ENCODE data around the gene CD1C. TPM values are rescaled to one million over a fixed set of nuclear protein-coding genes. Genes with fewer than 3 reads are reported as not detected.
"Not testable (repeated sequence)": the region's sequence is repeated elsewhere in the genome, so short reads cannot be mapped to it uniquely, and the experiment has no call there.

The CD1C gene
- not detected in 2 replicates for total RNA-seq (2014; rRNA removed; shearing (Covaris generic))

DNA sequence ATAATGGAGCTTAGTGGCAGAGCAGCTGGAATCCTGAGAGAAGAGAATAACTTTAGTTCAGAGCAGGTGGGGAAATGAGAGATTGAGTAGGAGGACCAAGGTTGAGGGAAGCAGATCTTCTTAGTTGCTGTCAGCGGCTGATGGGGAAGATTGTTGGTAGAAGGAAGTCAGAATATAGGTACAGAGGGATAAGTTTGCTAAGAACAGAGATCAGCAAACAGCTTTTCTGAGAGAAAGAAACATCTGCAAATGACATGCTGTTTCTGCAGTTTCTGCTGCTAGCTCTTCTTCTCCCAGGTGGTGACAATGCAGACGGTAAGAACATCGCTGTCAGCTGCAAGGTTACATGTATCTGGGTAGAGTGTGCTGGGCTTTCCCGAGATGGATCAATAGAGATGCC, at the start of gene CD1C:
Gene CD1C (plus strand): TSS at position 113 of the 400 bp plus-strand sequence. CDS start 142 bp downstream, at position 255.
- Histone ChIP-seq H3K4me3 (no peak within 1 kb of the TSS), H3K27ac (no peak within 1 kb of the TSS), H3K36me3 (no peaks in the 10 kb centered on the region), H3K4me1 (no peaks in the 10 kb centered on the region), H3K27me3 (no peaks in the 10 kb centered on the region), H3K9me3 (replicated peaks) (no peaks in the 10 kb centered on the region)
- DNase-seq = no peak

DNA sequence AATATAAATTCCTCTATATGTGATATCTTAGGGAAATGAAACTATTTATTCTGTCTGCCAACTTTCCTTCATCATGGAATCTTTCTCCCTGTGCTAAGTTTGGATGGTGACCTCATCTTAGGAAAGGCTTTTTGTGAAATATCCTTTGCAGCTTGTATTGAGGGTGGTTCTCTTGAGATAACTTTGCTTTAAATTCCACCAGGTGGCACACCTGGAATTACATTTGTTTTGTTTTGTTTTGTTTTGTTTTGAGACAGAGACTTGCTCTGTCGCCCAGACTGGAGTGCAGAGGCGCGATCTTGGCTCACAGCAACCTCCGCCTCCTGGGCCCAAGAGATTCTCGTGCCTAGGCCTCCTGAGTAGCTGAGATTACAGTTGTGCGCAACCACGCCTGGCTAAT, 43.1 kb upstream of the CD1C start:
- H3K36me3 ChIP-seq = no peaks in the 10 kb centered on the region
- H3K4me3 ChIP-seq = no peak overlapping the region
- no peaks in the 10 kb centered on the region for H3K27me3 ChIP-seq
- H3K9me3 ChIP-seq (replicated peaks) = no peaks in the 10 kb centered on the region
- no peak overlapping the region for H3K27ac ChIP-seq
- no peak for DNase-seq
- no peaks in the 10 kb centered on the region for H3K4me1 ChIP-seq

DNA sequence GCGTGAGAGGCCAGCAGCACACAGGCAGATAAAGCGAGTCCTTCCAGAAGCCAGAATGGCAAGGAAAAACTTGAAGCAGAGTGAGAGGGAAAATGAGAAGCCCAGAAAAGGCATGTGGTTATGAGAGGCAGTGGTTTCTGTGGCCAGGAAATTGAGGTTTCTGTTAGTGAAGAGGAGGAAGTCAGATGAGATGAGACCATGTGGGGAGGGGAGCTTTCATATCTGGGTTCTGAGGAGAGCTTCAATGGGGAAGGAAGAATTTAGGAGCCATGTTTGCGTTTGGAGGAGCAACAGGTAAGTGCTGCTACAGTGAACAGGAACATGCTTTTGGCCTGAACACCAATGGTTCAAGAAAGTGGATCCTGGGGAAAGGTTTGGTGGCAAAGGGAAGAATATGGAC, 41.6 kb upstream of the CD1C start:
- no peaks in the 10 kb centered on the region for H3K36me3 ChIP-seq

DNA sequence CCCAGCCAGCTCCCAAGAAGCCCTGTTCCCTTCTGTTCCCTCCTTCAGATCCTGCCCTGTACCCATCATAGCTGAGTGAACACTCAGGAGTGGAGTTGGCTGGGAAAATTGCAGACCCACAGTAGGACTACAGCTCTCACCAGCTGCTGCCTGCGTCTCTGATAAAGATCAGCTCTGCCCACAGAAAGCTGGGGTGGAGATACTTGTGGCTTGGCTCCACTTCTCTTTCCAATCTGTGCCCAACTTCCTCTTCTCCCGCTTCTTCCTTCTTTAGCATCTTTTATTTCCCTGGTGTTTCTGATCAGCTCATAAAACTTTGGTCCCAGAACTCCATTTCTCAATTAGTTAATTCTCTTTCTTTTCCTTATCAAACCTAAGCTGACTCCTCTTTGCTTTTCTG, 41.0 kb upstream of the CD1C start:
- no peak for DNase-seq
- Histone ChIP-seq H3K36me3 (no peaks in the 10 kb centered on the region), H3K27ac (no peak overlapping the region), H3K9me3 (replicated peaks) (no peaks in the 10 kb centered on the region), H3K4me1 (no peaks in the 10 kb centered on the region), H3K4me3 (no peak overlapping the region), H3K27me3 (no peaks in the 10 kb centered on the region)

More for the DNA sequence above, 41.6 kb upstream of the CD1C start:
- H3K9me3 ChIP-seq (replicated peaks) = no peaks in the 10 kb centered on the region
- DNase-seq = no peak
- H3K4me1 ChIP-seq = no peaks in the 10 kb centered on the region
- H3K27me3 ChIP-seq = no peaks in the 10 kb centered on the region
- no peak overlapping the region for H3K4me3 ChIP-seq
- H3K27ac ChIP-seq = no peak overlapping the region

DNA sequence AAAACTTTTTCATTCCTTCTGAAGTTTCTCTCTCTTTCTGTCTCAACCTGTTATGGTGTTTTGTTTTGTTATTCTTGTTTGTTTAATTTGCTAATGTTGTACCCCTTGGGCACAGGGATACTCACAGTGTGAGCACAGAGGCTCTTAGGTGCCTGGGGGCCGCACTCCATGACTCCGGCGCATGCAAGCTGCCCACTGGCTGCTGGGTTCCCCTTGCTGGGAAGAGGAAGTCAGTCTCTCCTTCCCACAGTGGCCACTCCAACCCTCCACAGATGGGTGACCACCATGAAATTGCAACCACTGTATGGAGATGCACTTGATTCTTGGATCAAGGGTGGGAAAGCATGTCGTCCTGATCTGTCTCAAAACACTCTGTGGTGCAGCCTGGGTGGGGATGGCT, 40.1 kb upstream of the CD1C start:
- Histone ChIP-seq H3K36me3 (no peaks in the 10 kb centered on the region), H3K4me3 (no peak overlapping the region), H3K27me3 (no peaks in the 10 kb centered on the region), H3K4me1 (no peaks in the 10 kb centered on the region), H3K9me3 (replicated peaks) (no peaks in the 10 kb centered on the region), H3K27ac (no peak overlapping the region)
- no peak for DNase-seq

DNA sequence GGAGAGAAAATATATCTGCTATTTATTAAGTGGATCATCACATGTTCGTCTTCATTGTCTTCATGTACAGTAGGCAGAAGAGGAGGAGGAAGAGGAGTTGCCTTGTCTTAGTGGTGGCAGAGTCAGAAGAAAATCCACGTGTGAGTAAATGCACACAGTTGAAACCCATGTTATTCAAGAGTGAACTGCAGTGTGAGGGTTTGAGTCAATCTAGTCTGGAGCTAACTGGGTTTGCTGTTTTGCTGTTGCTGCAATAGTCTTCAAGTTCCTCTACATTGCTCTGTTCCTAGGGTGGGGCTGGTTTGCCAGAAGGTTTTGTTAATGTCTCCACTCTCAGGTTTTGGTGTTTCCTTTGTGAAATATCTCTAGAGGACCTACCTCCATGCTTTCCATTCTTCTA, 38.6 kb upstream of the CD1C start:
- H3K27ac ChIP-seq = no peak overlapping the region
- H3K4me1 ChIP-seq = no peaks in the 10 kb centered on the region
- no peaks in the 10 kb centered on the region for H3K9me3 ChIP-seq (replicated peaks)
- no peak overlapping the region for H3K4me3 ChIP-seq
- H3K36me3 ChIP-seq = no peaks in the 10 kb centered on the region
- no peak for DNase-seq
- H3K27me3 ChIP-seq = no peaks in the 10 kb centered on the region

DNA sequence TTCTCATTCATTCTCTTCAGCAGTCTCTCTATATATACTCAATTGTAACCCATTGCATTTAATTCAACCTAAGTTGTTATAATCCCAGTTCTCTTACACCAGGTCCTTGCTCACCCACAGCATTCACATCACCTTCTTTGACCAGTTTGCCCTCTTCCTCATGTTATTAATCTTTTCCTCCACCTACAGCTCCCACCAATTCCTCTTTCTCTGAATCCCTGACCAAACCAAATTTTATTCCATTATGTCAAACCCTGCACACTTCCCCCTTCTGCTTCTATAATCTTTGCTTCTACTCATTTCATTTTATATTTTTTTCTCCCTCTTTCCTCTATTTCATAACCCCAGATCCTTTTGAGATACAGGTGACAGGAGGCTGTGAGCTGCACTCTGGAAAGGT, 34.1 kb upstream of the CD1C start:
- no peak overlapping the region for H3K4me3 ChIP-seq
- H3K27me3 ChIP-seq = no peaks in the 10 kb centered on the region
- H3K4me1 ChIP-seq = no peaks in the 10 kb centered on the region
- H3K27ac ChIP-seq = no peak overlapping the region
- no peaks in the 10 kb centered on the region for H3K36me3 ChIP-seq
- DNase-seq = no peak
- no peaks in the 10 kb centered on the region for H3K9me3 ChIP-seq (replicated peaks)

DNA sequence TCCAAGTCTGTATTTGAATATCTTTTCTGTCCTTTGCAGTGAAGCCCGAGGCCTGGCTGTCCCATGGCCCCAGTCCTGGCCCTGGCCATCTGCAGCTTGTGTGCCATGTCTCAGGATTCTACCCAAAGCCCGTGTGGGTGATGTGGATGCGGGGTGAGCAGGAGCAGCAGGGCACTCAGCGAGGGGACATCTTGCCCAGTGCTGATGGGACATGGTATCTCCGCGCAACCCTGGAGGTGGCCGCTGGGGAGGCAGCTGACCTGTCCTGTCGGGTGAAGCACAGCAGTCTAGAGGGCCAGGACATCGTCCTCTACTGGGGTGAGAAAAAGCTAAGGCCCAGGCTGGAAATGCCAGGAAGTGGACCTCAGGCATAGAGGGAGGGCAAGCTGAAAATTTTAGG, 33.0 kb upstream of the CD1C start:
- not testable (repeated sequence) for H3K9me3 ChIP-seq (replicated peaks); H3K4me3 ChIP-seq; DNase-seq; H3K36me3 ChIP-seq; H3K27me3 ChIP-seq; H3K4me1 ChIP-seq; H3K27ac ChIP-seq

DNA sequence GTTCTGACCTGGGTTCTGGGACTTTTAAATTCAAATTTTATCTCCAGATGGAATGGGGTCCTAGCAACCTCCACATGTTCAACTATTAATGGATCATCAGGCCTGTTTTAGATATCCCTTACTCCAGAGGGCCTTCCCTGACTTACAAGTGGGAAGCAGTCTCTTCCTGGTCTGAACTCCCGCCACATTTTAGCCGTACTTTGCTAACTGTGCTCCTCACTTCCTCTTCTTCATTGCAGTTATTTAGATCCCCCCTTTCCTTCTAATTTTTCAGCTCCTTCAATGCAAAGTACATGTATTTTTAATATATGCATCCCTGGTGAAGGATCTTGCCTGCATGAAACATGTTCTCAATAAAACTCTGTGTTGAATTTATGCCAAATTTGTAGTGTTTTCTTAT, 31.8 kb upstream of the CD1C start:
- H3K4me3 ChIP-seq = no peak overlapping the region
- DNase-seq = no peak
- H3K4me1 ChIP-seq = no peaks in the 10 kb centered on the region
- H3K27me3 ChIP-seq = no peaks in the 10 kb centered on the region
- no peak overlapping the region for H3K27ac ChIP-seq
- H3K36me3 ChIP-seq = no peaks in the 10 kb centered on the region
- H3K9me3 ChIP-seq (replicated peaks) = no peaks in the 10 kb centered on the region

DNA sequence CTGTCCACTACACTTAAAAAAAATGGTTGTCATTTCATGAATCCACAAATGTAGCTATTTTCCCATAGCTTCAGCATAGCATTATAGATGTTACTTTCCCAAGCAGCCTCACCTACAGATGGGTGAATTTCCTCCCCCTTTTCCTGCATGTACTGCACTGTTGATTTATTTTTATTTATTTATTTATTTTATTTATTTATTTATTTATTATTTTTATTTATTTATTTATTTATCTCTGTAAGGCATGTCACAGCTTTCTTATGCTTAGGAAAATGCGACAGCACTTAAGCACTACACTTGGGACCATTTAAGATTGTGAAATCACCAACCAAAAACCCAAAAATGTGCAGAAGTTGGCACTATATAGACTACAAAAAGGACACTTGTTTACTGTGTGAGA, 30.6 kb upstream of the CD1C start:
- Histone ChIP-seq H3K36me3 (no peaks in the 10 kb centered on the region), H3K27me3 (no peaks in the 10 kb centered on the region)
- no peak for DNase-seq

DNA sequence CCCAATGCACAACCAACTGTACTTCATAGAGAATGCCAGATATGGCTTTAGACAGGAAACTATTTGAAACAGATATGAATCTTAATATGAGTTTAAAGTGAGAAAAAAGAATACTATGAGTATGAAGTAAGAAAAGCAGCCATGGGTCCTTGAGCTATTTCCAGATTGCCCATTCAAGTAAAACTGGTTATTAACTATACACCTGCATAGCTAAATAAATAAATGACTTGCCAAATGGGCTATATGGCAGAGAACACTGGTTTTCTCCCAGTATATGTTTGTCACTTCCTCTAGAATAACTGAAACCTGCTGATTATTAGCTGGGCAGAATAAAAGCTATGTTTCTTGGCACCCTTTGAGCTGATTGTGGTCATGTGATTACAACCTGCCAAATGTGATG, 17.0 kb upstream of the CD1C start:
- Histone ChIP-seq H3K4me1 (no peaks in the 10 kb centered on the region), H3K36me3 (no peaks in the 10 kb centered on the region), H3K27ac (no peak overlapping the region), H3K27me3 (no peaks in the 10 kb centered on the region), H3K9me3 (replicated peaks) (no peaks in the 10 kb centered on the region), H3K4me3 (no peak overlapping the region)
- no peak for DNase-seq

More for the DNA sequence above, 30.6 kb upstream of the CD1C start:
- Histone ChIP-seq H3K27ac (no peak overlapping the region), H3K4me1 (no peaks in the 10 kb centered on the region), H3K9me3 (replicated peaks) (no peaks in the 10 kb centered on the region), H3K4me3 (no peak overlapping the region)

DNA sequence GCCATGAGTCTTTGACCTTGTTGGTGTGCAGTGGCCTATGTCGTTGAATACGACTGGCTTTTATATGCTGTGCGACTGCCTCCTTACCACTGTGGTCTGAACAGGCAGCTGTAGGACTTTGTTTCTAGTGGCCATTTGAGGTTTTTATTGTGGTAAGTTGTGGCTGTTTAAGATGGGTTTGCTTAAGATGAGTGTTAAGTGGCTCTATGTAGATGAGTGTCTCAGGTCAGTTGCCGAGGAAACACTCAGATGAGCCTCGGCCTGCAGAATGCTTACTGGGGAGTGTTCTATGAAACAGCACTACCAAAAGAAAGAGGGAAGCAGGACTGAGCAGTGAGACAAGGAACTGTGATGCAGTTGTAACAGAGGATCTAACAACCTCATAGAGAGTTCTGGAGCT, 14.9 kb upstream of the CD1C start:
- no peaks in the 10 kb centered on the region for H3K27me3 ChIP-seq
- no peak overlapping the region for H3K4me3 ChIP-seq
- H3K9me3 ChIP-seq (replicated peaks) = no peaks in the 10 kb centered on the region
- no peak overlapping the region for H3K27ac ChIP-seq
- no peak for DNase-seq
- no peaks in the 10 kb centered on the region for H3K4me1 ChIP-seq
- H3K36me3 ChIP-seq = no peaks in the 10 kb centered on the region

DNA sequence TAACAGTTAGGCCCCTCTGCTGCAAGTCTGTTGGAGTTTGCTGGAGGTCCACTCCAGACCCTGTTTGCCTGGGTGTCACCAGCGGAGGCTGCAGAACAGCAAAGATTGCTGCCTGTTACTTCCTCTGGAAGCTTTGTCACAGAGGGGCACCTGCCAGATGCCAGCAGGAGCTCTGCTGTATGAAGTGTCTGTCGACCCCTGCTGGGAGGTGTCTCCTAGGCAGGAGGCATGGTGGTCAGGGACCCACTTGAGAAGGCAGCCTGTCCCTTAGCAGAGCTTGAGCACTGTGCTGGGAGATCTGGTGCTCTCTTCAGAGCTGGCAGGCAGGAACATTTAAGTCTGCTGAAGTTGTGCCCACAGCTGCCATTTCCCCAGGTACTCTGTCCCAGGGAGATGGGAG, 7.3 kb upstream of the CD1C start:
- not testable (repeated sequence) for H3K4me1 ChIP-seq; H3K36me3 ChIP-seq; DNase-seq; H3K27ac ChIP-seq; H3K4me3 ChIP-seq; H3K9me3 ChIP-seq (replicated peaks); H3K27me3 ChIP-seq

DNA sequence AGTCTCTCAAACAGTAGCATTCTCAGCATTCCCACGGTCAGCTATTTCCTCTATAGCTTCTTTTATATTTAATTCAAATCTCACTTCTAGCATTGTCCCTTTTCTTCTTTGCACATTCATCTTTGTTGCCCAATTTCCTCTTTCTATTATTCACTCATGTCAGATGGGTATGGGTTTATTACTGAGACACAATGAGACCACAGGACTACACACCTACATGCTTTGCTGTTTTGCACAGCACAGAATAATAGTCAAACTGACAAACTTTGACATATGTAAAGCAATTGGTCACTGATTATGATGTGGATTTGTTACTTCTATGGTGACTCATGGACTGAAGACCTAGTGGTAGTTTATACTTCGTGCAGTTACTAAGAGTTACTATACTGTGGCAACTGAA, 5.8 kb upstream of the CD1C start:
- Histone ChIP-seq H3K4me3 (no peak overlapping the region), H3K9me3 (replicated peaks) (no peaks in the 10 kb centered on the region), H3K4me1 (no peaks in the 10 kb centered on the region), H3K36me3 (no peaks in the 10 kb centered on the region), H3K27me3 (no peaks in the 10 kb centered on the region), H3K27ac (no peak overlapping the region)
- no peak for DNase-seq

DNA sequence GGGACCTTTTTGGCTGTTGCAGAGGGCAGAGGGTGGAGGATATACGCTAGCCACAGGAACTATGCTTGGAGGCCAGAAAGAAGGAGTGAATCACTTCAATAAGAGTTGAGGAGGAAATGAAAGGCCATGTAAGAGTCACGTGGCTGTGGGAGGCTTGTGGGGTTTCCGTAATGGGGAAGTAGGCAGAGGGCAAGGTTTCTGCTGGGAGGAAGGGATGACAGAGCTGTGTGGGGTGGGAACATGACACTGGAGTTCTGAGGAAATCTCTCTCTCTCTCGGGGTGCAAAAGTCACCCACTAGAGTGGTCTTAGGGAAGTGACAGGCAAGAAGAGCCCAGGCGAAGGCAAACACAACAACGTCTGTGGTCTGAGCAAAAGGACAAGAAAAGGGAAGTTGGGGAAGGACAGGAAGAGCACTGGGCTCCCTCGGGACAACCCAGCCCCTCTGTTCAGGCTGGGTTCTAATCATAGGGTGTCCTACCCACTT, 3.9 kb upstream of the CD1C start:
- Histone ChIP-seq H3K4me1 (no peaks in the 10 kb centered on the region), H3K4me3 (no peak overlapping the region), H3K9me3 (replicated peaks) (no peaks in the 10 kb centered on the region), H3K27me3 (no peaks in the 10 kb centered on the region), H3K27ac (no peak overlapping the region), H3K36me3 (no peaks in the 10 kb centered on the region)
- peak in 1 of 2 experiments; percentile 4 for DNase-seq

DNA sequence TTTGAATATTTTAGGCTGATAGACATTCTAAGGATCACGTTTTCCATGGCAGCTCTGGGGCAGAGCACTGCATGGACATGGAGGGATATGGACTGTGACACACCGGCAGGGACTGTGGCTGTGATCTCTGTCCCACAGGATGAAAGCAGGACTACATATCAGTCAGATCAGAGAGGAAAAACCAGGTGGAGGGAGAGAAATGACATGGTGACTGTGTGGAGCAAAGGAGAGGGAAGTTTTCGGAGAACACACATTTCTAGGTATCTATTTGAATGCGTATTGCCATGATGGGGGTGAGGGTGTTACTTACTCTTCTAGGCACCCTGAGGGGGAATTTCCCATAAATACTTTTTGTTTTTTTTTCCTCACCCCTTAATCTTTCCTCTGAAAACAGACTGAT, 3.2 kb upstream of the CD1C start:
- no peak for DNase-seq
- Histone ChIP-seq H3K9me3 (replicated peaks) (no peaks in the 10 kb centered on the region), H3K4me3 (no peak overlapping the region), H3K4me1 (no peaks in the 10 kb centered on the region), H3K27ac (no peak overlapping the region), H3K27me3 (no peaks in the 10 kb centered on the region), H3K36me3 (no peaks in the 10 kb centered on the region)

DNA sequence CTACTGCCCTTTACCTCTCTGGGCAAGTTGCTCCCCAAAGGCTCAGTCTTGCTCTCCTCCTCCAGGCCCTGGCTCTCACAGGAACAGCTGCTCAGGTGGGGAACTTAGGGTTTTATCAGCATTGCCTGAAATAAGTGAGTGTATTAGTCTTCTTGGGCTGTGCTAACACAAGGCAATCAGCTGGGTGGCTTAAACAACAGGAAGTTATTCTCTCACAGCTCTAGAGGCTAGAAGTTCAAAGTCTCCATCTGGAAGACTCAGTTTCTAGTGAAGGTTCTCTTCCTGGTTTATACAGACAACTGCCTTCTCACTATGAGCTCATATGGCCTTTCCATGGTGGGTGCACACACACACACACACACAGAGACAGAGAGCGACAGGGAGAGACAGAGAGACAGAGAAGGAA, 2.8 kb upstream of the CD1C start:
- no peaks in the 10 kb centered on the region for H3K27me3 ChIP-seq
- DNase-seq = no peak

More for the DNA sequence above, 2.8 kb upstream of the CD1C start:
- no peaks in the 10 kb centered on the region for H3K9me3 ChIP-seq (replicated peaks)
- no peak overlapping the region for H3K27ac ChIP-seq
- H3K4me3 ChIP-seq = no peak overlapping the region
- H3K36me3 ChIP-seq = no peaks in the 10 kb centered on the region
- no peaks in the 10 kb centered on the region for H3K4me1 ChIP-seq

Data from SJCRH30 (cell line).